Astrocyte (in vitro differentiated cells and primary cell): ENCODE results near the gene CROCC2.

Experiments used
- CTCF ChIP-seq: IDR thresholded peaks from 2 replicates; pipeline ENCODE4 v1.5.1; 2011; ENCODE audit warnings: low read depth, mild to moderate bottlenecking, inconsistent platforms, low read length, moderate library complexity; ENCODE audit not compliant: insufficient read depth
- EZH2 ChIP-seq: IDR thresholded peaks from 2 replicates; pipeline ENCODE4 v1.6.1; 2012; ENCODE audit warnings: mild to moderate bottlenecking, low read length, inconsistent platforms; ENCODE audit not compliant: insufficient read depth

GRCh38 chr2:241009601-241010530, 103.7 kb downstream of the CROCC2 start:
- TF ChIP-seq EZH2 (no peak), CTCF (no peak)
